SK-N-SH (cell line): ENCODE data around the gene CISD3. TPM values are rescaled to one million over a fixed set of nuclear protein-coding genes. Genes with fewer than 3 reads are reported as not detected.

Source experiments
- CTCF ChIA-PET: fragments of 300-600, 350-600 bp; formaldehyde crosslinking; extraction: SDS; loops from one replicate; lab custom pipeline; 2021; lab: Yijun Ruan, JAX
- POLR2A ChIA-PET: fragments of 350-600 bp; sonication (Branson Sonifier 250); formaldehyde crosslinking; extraction: SDS; loops from one replicate; lab custom pipeline; 2020; ENCODE audit warnings: antibody characterized with exemption, inconsistent platforms; lab: Yijun Ruan, JAX
- DNase-seq: peaks from one replicate; pipeline ENCODE4 v3.0.0; 2012
- H2AFZ ChIP-seq: fragments of 200-600 bp; sonication (generic); 2 replicates; pipeline ENCODE4 v1.8.1; 2016; ENCODE audit warnings: antibody characterized with exemption, mild to moderate bottlenecking, low read depth
- H3F3A ChIP-seq: fragments of 200-600 bp; sonication (generic); replicated peaks from 2 replicates; pipeline ENCODE3; 2016; ENCODE audit warnings: antibody characterized with exemption, mild to moderate bottlenecking; ENCODE audit not compliant: insufficient read depth
- H3K27ac ChIP-seq, 2 experiments: fragments of 200-500 bp in 1 of 2; fragments of 200-600 bp in 1 of 2; sonication (Bioruptor generic) in 1 of 2; sonication (generic), shearing (Covaris generic) in 1 of 2; 2 replicates each; pipeline versions ENCODE4 v1.5.1 to v1.6.1; 2014 to 2016; ENCODE audit warnings: low read depth in 2 of 2, inconsistent platforms in 1 of 2, low read length in 1 of 2, mild to moderate bottlenecking in 1 of 2, mixed read lengths in 1 of 2
- H3K27me3 ChIP-seq: fragments of 200-600 bp; sonication (generic), shearing (Covaris generic); 2 replicates; pipeline ENCODE4 v1.6.1; 2016; ENCODE audit warnings: mixed run types; ENCODE audit not compliant: insufficient read depth
- H3K36me3 ChIP-seq, 2 experiments: fragments of 200-500 bp in 1 of 2; fragments of 200-600 bp in 1 of 2; sonication (Bioruptor generic) in 1 of 2; sonication (generic) in 1 of 2; replicated peaks in 1 of 2; 2 replicates each; pipeline versions ENCODE3 to v1.5.1; 2014 to 2016; ENCODE audit warnings: low read length in 1 of 2, mild to moderate bottlenecking in 1 of 2; ENCODE audit not compliant: insufficient read depth in 2 of 2, control insufficient read depth in 1 of 2
- H3K4me1 ChIP-seq, 2 experiments: fragments of 200-500 bp in 1 of 2; fragments of 200-600 bp in 1 of 2; sonication (Bioruptor generic) in 1 of 2; sonication (generic), shearing (Covaris generic) in 1 of 2; 2 replicates each; pipeline versions ENCODE4 v1.5.1 to v1.6.1; 2014 to 2016; ENCODE audit warnings: low read depth in 1 of 2, low read length in 1 of 2, mixed run types in 1 of 2; ENCODE audit not compliant: insufficient read depth in 2 of 2, control insufficient read depth in 1 of 2
- H3K4me2 ChIP-seq: fragments of 200-600 bp; sonication (generic), shearing (Covaris generic); 2 replicates; pipeline ENCODE4 v1.6.1; 2017; ENCODE audit warnings: mixed run types
- H3K4me3 ChIP-seq, 2 experiments: fragments of 200-500 bp in 1 of 2; fragments of 200-600 bp in 1 of 2; sonication (Bioruptor generic) in 1 of 2; sonication (generic), shearing (Covaris generic) in 1 of 2; 2 replicates each; pipeline versions ENCODE4 v1.5.1 to v1.8.1; 2014 to 2016; ENCODE audit warnings: low read depth in 2 of 2, inconsistent platforms in 1 of 2, low read length in 1 of 2, mild to moderate bottlenecking in 1 of 2, mixed read lengths in 1 of 2, moderate library complexity in 1 of 2
- H3K79me2 ChIP-seq: fragments of 200-600 bp; sonication (generic); 2 replicates; pipeline ENCODE4 v1.8.1; 2017; ENCODE audit warnings: mild to moderate bottlenecking; ENCODE audit not compliant: insufficient read depth
- H3K9ac ChIP-seq: fragments of 200-600 bp; sonication (generic); 2 replicates; pipeline ENCODE4 v1.6.1; 2017; ENCODE audit warnings: mixed run types
- H3K9me2 ChIP-seq: fragments of 200-600 bp; sonication (generic); 2 replicates; pipeline ENCODE4 v1.6.1; 2017; ENCODE audit warnings: mixed run types
- H3K9me3 ChIP-seq: fragments of 200-600 bp; sonication (generic); 2 replicates; pipeline ENCODE4 v1.6.1; 2017; ENCODE audit warnings: mixed run types, mild to moderate bottlenecking, moderate library complexity
- H4K20me1 ChIP-seq: fragments of 200-600 bp; sonication (generic); 2 replicates; pipeline ENCODE4 v1.6.1; 2017; ENCODE audit warnings: mild to moderate bottlenecking, mixed run types; ENCODE audit not compliant: insufficient read depth
- CTCF ChIP-seq: fragments of 200-600 bp; sonication (generic); IDR thresholded peaks from 2 replicates; pipeline ENCODE4 v1.6.1; 2017; ENCODE audit warnings: antibody characterized with exemption, mild to moderate bottlenecking, moderate library complexity
- ELF1 ChIP-seq: IDR thresholded peaks from 2 replicates; pipeline ENCODE4 v1.4.0; 2012
- EP300 ChIP-seq, 2 experiments: IDR thresholded peaks; 2 replicates each; pipeline versions ENCODE4 v1.4.0 to v1.6.1; 2012; ENCODE audit warnings: borderline replicate concordance in 1 of 2, low read depth in 1 of 2, low read length in 1 of 2
- EZH2phosphoT487 ChIP-seq: fragments of 200-600 bp; sonication (generic); IDR thresholded peaks from 2 replicates; pipeline ENCODE4 v1.6.1; 2017; ENCODE audit warnings: low read depth, mixed run types, mild to moderate bottlenecking, antibody characterized with exemption, moderate library complexity, borderline replicate concordance
- FOSL2 ChIP-seq: IDR thresholded peaks from 2 replicates; pipeline ENCODE4 v1.4.0; 2012; ENCODE audit warnings: low read depth, mild to moderate bottlenecking, moderate library complexity, borderline replicate concordance
- FOXJ3 ChIP-seq: sonication (generic); formaldehyde crosslinking; IDR thresholded peaks from 2 replicates; pipeline ENCODE4 v1.5.1; 2020; ENCODE audit warnings: mild to moderate bottlenecking, missing genetic modification reagents
- FOXM1 ChIP-seq: IDR thresholded peaks from 2 replicates; pipeline ENCODE4 v1.4.0; 2012; ENCODE audit warnings: low read depth, mild to moderate bottlenecking
- GABPA ChIP-seq: IDR thresholded peaks from 2 replicates; pipeline ENCODE4 v1.4.0; 2012; ENCODE audit warnings: low read depth, mild to moderate bottlenecking
- JUND ChIP-seq: IDR thresholded peaks from 2 replicates; pipeline ENCODE4 v1.4.0; 2012
- MAX ChIP-seq: IDR thresholded peaks from 2 replicates; pipeline ENCODE4 v1.4.0; 2012; ENCODE audit warnings: low read depth
- NRF1 ChIP-seq: IDR thresholded peaks from 2 replicates; pipeline ENCODE4 v1.6.1; 2012; ENCODE audit warnings: low read depth, mild to moderate bottlenecking, low read length
- RAD21 ChIP-seq: IDR thresholded peaks from 2 replicates; pipeline ENCODE4 v1.6.1; 2012; ENCODE audit warnings: mild to moderate bottlenecking, low read length
- REST ChIP-seq: IDR thresholded peaks from 2 replicates; pipeline ENCODE4 v1.6.1; 2012; ENCODE audit warnings: mild to moderate bottlenecking, low read depth, low read length, moderate library complexity
- RXRA ChIP-seq: IDR thresholded peaks from 2 replicates; pipeline ENCODE4 v1.4.0; 2012; ENCODE audit warnings: low read depth, mild to moderate bottlenecking, borderline replicate concordance
- SIN3A ChIP-seq: IDR thresholded peaks from 2 replicates; pipeline ENCODE4 v1.6.1; 2012; ENCODE audit warnings: low read depth, mild to moderate bottlenecking, low read length, moderate library complexity, borderline replicate concordance
- SMC3 ChIP-seq: IDR thresholded peaks from 2 replicates; pipeline ENCODE4 v1.6.1; 2012; ENCODE audit warnings: low read depth, low read length, improper control_type of control experiment
- TAF1 ChIP-seq: IDR thresholded peaks from 2 replicates; pipeline ENCODE4 v1.6.1; 2012; ENCODE audit warnings: low read depth, mild to moderate bottlenecking, low read length, moderate library complexity, borderline replicate concordance
- TCF12 ChIP-seq: IDR thresholded peaks from 2 replicates; pipeline ENCODE4 v1.4.0; 2012
- TEAD4 ChIP-seq: IDR thresholded peaks from 2 replicates; pipeline ENCODE4 v1.4.0; 2012; ENCODE audit warnings: mild to moderate bottlenecking, borderline replicate concordance; ENCODE audit not compliant: insufficient read depth
- WGBS: methylation state at CpG from one replicate; pipeline ENCODE4 v1.1.6; 2017; ENCODE audit warnings: low lambda C conversion rate; 5-methylcytosine and 5-hydroxymethylcytosine counted together
- polyA plus RNA-seq, 3 experiments: library from polyadenylated mRNA; depleted of rRNA; stranded (reverse); fragments of >200 nt; gene quantifications; 2 replicates each; pipeline ENCODE4 v1.2.3, GENCODE V29; 2012
- TF ChIP-seq, protein P1 (sequence below): fragments of 150-350 bp; IDR thresholded peaks from 2 replicates; pipeline ENCODE4 v1.6.1; 2017; ENCODE audit warnings: antibody characterized with exemption, low read length, low read depth, borderline replicate concordance
- TF ChIP-seq, protein P2 (sequence below): IDR thresholded peaks from 2 replicates; pipeline ENCODE4 v1.4.0; 2012; ENCODE audit warnings: low read depth, borderline replicate concordance

Gene CISD3
- polyA plus RNA-seq, 1 of the 3 experiments (the other 2 are of a cell fraction) = 16.5 TPM

- TF ChIP-seq, protein P1, sequence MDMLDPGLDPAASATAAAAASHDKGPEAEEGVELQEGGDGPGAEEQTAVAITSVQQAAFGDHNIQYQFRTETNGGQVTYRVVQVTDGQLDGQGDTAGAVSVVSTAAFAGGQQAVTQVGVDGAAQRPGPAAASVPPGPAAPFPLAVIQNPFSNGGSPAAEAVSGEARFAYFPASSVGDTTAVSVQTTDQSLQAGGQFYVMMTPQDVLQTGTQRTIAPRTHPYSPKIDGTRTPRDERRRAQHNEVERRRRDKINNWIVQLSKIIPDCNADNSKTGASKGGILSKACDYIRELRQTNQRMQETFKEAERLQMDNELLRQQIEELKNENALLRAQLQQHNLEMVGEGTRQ = no peak
- TF ChIP-seq GABPA (peak; percentile 72), ELF1 (peak; percentile 71), TCF12 (no peak), JUND (no peak), SMC3 (no peak), RAD21 (no peak), TEAD4 (no peak), CTCF (no peak)
- TF ChIP-seq, protein P2, sequence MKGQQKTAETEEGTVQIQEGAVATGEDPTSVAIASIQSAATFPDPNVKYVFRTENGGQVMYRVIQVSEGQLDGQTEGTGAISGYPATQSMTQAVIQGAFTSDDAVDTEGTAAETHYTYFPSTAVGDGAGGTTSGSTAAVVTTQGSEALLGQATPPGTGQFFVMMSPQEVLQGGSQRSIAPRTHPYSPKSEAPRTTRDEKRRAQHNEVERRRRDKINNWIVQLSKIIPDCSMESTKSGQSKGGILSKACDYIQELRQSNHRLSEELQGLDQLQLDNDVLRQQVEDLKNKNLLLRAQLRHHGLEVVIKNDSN = no peak
Measured at GRCh38 chr17:38702166-38702915, 27.8 kb upstream of the CISD3 start (continued).

- H3K4me1 ChIP-seq = peaks cover 10 to 43% of the 10 kb centered on the region in 2 experiments; a peak in 2 of 4 replicates
- H3K4me3 ChIP-seq = peak overlapping the region; percentile 71 to 81
- H3K27ac ChIP-seq = peak overlapping the region in 1 of 2 experiments; percentile 96; a peak in 1 of 4 replicates
- H3F3A ChIP-seq = peaks cover 30% of the 10 kb centered on the region
- ChIA-PET CTCF (interaction anchor here (0.6 to 1.7 kb wide), 3 partner anchors 9 to 175 kb away, joined by 3 to 10 read pairs (median 4); no protein-coding TSS in a partner anchor), POLR2A (interaction anchor here (1.5 kb wide), 1 partner anchor 28 kb away, joined by 5 read pairs; the partner anchor contains the start of gene CISD3)
- no peak overlapping the region; the same call in 1 of the 2 replicates for H2AFZ ChIP-seq
- H4K20me1 ChIP-seq = peaks cover 9% of the 10 kb centered on the region; the same call in 1 of the 2 replicates
- H3K4me2 ChIP-seq = peak overlapping the region; percentile 97
- peak overlapping the region; percentile 45; the same call in 1 of the 2 replicates for H3K9ac ChIP-seq
- peaks cover 6 to 7% of the 10 kb centered on the region in 2 experiments for H3K36me3 ChIP-seq
- no peaks in the 10 kb centered on the region for H3K27me3 ChIP-seq
- DNase-seq = no peak
- no peaks in the 10 kb centered on the region for H3K9me3 ChIP-seq
- 87% methylated on average over 55 of the region's 55 CpGs for WGBS
- no peaks in the 10 kb centered on the region for H3K9me2 ChIP-seq
- H3K79me2 ChIP-seq = peaks cover 37% of the 10 kb centered on the region; the same call in 1 of the 2 replicates
- TF ChIP-seq FOSL2 (no peak), MAX (no peak), GABPA (no peak), RXRA (no peak), FOXJ3 (CRISPR knock-in tag) (no peak), NRF1 (no peak), REST (no peak), FOXM1 (no peak), RAD21 (no peak), SIN3A (no peak), EZH2phosphoT487 (no peak), TAF1 (no peak), EP300 (IDR thresholded peaks at IDR 0.05; ENCODE audit: borderline replicate concordance in 1 of 2, low read depth in 1 of 2, low read length in 1 of 2) (no peak), TEAD4 (no peak)
Measured at GRCh38 chr17:38702916-38703741, 27.0 kb upstream of the CISD3 start.
